Natural killer cell (primary cell): ENCODE data around the gene BLOC1S4. TPM values are rescaled to one million over a fixed set of nuclear protein-coding genes. Genes with fewer than 3 reads are reported as not detected.
"Not testable (repeated sequence)": the region's sequence is repeated elsewhere in the genome, so short reads cannot be mapped to it uniquely, and the experiment has no call there.

Source experiments
- ATAC-seq, 3 donors: fragments of 150-1000 bp in 2 of 3; fragments of 200-7000 bp in 1 of 3; cut with Tn5 transposase; 1 replicate in 1 of 3; 2 replicates in 2 of 3; pipeline ENCODE4 v1.10.0; 2021; ENCODE audit warnings: mild to moderate bottlenecking in 2 of 3, moderate library complexity in 2 of 3
- DNase-seq, 2 donors: peaks; one replicate each; pipeline versions ENCODE4 v3.0.0 to v3.0.0-alpha.2; 2013 to 2021; ENCODE audit warnings: mixed read lengths in 1 of 2
- H3K27ac ChIP-seq: one replicate; pipeline ENCODE4 v1.5.1; 2013; ENCODE audit warnings: mild to moderate bottlenecking, low read length
- H3K27me3 ChIP-seq: one replicate; pipeline ENCODE4 v1.6.1; 2013; ENCODE audit warnings: low read length; ENCODE audit not compliant: control insufficient read depth, insufficient read depth
- H3K36me3 ChIP-seq: one replicate; pipeline ENCODE4 v1.6.1; 2013; ENCODE audit warnings: low read length; ENCODE audit not compliant: control insufficient read depth, insufficient read depth
- H3K4me1 ChIP-seq: one replicate; pipeline ENCODE4 v1.6.1; 2013; ENCODE audit warnings: low read length; ENCODE audit not compliant: control insufficient read depth, insufficient read depth
- H3K4me3 ChIP-seq: one replicate; pipeline ENCODE4 v1.5.1; 2013; ENCODE audit warnings: low read length
- H3K9me3 ChIP-seq: one replicate; pipeline ENCODE4 v1.6.1; 2013; ENCODE audit warnings: low read length; ENCODE audit not compliant: control insufficient read depth, insufficient read depth
- H3K27ac Mint-ChIP-seq, 2 donors: one replicate each; pipeline ENCODE4 v1.8.0; 2022; ENCODE audit warnings: mild to moderate bottlenecking in 2 of 2, mixed read lengths in 2 of 2, moderate library complexity in 1 of 2
- H3K27me3 Mint-ChIP-seq, 2 donors: one replicate each; pipeline ENCODE4 v1.8.0; 2022; ENCODE audit warnings: low read depth in 2 of 2, mixed read lengths in 2 of 2
- H3K36me3 Mint-ChIP-seq: one replicate; pipeline ENCODE4 v1.8.0; 2022; ENCODE audit warnings: mixed read lengths
- H3K4me1 Mint-ChIP-seq, 2 donors: one replicate each; pipeline ENCODE4 v1.8.0; 2022; ENCODE audit warnings: mixed read lengths in 2 of 2
- H3K4me3 Mint-ChIP-seq: one replicate; pipeline ENCODE4 v1.8.0; 2022; ENCODE audit warnings: mild to moderate bottlenecking, moderate library complexity, mixed read lengths
- H3K9me3 Mint-ChIP-seq, 2 donors: one replicate each; pipeline ENCODE4 v1.8.0; 2022; ENCODE audit warnings: mixed read lengths in 2 of 2
- WGBS: methylation state at CpG from one replicate; pipeline ENCODE4 v1.1.7; 2013; ENCODE audit warnings: missing lambda C conversion rate; ENCODE audit not compliant: insufficient coverage; 5-methylcytosine and 5-hydroxymethylcytosine counted together
- intact Hi-C: fragments of 100-400 bp; cut with micrococcal nuclease; formaldehyde crosslinking; loops from one replicate; pipeline ENCODE4 v1.14.2; 2022
- total RNA-seq, 4 donors: library from RNA; stranded (reverse); fragments of 120-200 nt in 1 of 4; gene quantifications; one replicate each; pipeline versions ENCODE4 v1.2.3 to v1.2.4, GENCODE V29; 2013 to 2022
- TF ChIP-seq, protein P1 (sequence below): fragments of 200-600 bp; IDR thresholded peaks from one replicate; pipeline ENCODE4 v1.8.0; 2022; ENCODE audit warnings: antibody characterized with exemption

BLOC1S4 gene
- total RNA-seq, 3 donors from 2014 or later (not counting 1 experiment from before 2014, with no cell fraction given): 18.9 to 20.1 (median 20.0) TPM

DNA sequence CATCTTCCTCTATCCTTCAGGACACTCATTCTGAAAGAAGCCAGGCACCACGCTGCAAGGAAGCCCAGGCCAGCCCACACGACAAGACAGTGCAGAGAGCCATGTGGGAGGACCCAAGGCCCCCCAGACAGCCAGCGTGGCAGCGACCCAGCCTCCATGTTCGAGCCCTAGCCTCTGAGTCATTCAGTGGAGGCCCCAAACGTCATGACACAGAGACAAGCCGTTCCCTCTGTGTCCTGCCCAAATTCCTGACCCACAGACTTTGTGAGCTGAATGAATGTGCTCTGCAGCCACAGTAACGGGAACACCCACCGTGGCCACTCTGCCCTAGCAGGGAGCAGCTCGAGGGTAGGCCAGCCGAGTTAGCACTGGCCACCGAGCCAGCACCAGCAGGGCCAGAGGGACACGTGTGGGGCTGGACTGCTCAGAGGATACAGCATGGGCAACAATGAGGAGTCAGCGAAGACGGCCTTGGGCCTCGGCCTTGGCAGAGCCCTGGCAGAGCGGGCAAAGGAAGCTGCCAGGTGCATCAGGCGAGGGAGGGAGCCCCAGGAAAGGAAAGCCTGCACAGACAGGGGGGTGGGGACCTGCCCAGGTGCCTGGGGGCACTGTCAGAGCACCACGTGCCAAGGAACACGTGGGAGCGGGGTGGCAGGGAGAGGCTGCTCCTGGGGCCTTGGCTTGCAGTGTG, 8.6 kb downstream of the BLOC1S4 start:
- no peak overlapping the region for H3K27ac ChIP-seq
- Mint-ChIP-seq H3K36me3 (no peaks in the 10 kb centered on the region), H3K4me1 (peaks cover 5 to 11% of the 10 kb centered on the region in 2 donors), H3K4me3 (no peak overlapping the region), H3K27me3 (no peaks in the 10 kb centered on the region), H3K9me3 (no peaks in the 10 kb centered on the region), H3K27ac (no peak overlapping the region)
- TF ChIP-seq, protein P1, sequence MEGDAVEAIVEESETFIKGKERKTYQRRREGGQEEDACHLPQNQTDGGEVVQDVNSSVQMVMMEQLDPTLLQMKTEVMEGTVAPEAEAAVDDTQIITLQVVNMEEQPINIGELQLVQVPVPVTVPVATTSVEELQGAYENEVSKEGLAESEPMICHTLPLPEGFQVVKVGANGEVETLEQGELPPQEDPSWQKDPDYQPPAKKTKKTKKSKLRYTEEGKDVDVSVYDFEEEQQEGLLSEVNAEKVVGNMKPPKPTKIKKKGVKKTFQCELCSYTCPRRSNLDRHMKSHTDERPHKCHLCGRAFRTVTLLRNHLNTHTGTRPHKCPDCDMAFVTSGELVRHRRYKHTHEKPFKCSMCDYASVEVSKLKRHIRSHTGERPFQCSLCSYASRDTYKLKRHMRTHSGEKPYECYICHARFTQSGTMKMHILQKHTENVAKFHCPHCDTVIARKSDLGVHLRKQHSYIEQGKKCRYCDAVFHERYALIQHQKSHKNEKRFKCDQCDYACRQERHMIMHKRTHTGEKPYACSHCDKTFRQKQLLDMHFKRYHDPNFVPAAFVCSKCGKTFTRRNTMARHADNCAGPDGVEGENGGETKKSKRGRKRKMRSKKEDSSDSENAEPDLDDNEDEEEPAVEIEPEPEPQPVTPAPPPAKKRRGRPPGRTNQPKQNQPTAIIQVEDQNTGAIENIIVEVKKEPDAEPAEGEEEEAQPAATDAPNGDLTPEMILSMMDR: no peak
- no peaks in the 10 kb centered on the region for H3K27me3 ChIP-seq
- no peaks in the 10 kb centered on the region for H3K36me3 ChIP-seq
- no peak for ATAC-seq
- H3K4me3 ChIP-seq: no peak overlapping the region
- intact Hi-C loops: no loop called here
- no peaks in the 10 kb centered on the region for H3K9me3 ChIP-seq
- DNase-seq: no peak
- 87% methylated on average over 21 of the region's 21 CpGs for WGBS
- H3K4me1 ChIP-seq: peaks cover 10% of the 10 kb centered on the region

DNA sequence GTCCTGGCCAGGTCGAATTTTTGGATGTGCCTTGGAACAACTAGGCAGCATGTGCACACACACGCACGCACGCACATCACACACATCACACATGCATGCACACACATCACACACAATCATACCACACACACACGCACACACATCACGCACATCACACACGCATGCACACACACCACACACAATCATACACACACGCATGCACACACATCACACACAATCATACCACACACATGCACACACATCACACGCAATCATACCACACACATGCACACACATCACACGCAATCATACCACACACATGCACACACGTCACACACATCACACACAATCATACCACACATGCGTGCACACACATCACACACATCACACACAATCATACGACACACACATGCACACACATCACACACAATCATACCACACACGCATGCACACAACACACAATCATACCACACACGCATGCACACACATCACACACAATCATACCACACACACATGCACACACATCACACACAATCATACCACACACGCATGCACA, 9.5 kb downstream of the BLOC1S4 start:
- ATAC-seq, H3K36me3 Mint-ChIP-seq, DNase-seq, H3K36me3 ChIP-seq, H3K27me3 Mint-ChIP-seq, H3K27ac Mint-ChIP-seq, H3K9me3 Mint-ChIP-seq, H3K4me3 Mint-ChIP-seq, H3K4me1 Mint-ChIP-seq, intact Hi-C loops, H3K4me3 ChIP-seq, H3K4me1 ChIP-seq, H3K9me3 ChIP-seq, H3K27me3 ChIP-seq, H3K27ac ChIP-seq: not testable (repeated sequence)
- WGBS: 93% methylated on average over 9 of the region's 16 CpGs

DNA sequence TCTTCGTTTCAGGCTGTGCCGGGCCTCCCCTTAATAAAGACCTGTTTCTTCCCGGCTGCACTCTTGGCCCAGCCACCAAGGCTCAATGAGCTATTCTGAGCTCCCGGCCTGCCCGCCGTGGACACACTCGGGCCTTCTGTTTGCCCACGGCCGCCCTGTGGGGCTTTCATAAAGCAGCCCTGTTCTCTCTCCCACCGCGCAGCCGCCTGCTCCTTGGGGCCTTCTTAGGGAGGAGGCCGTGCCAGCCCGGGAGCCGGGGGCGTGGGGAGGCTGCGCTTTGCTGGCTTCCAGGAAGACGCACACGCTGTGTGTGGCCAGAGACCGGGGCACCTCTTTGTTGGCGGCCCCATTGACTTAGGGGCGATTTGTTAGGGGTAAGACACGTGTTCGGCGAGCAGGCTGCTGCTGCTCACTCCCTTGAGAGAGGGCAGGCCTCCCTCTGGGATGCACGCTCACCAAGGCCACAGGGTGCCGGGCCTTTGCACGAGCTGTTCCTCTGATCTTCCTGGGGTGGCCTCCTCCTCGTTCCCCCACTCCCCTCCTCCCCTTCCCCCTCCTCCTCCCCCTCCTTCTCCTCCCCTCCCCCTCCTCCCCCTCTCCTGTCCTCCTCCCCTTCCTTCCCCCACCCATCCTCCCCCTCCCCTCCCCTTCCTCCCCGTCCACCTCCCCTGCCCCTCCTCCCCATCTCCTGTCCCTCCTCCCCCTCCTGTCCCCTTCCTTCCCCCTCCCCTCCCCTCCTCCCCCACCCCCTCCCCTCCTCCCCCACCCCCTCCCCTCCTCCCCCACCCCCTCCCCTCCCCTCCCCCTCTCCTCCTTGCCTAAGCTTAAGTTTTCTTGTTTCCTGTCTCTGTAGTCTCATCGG, 11.3 kb downstream of the BLOC1S4 start:
- H3K4me3 ChIP-seq: no peak overlapping the region
- no peaks in the 10 kb centered on the region for H3K27me3 ChIP-seq
- no peak overlapping the region for H3K4me3 Mint-ChIP-seq
- H3K36me3 ChIP-seq: no peaks in the 10 kb centered on the region
- intact Hi-C loops: no loop called here
- DNase-seq (no peak), ATAC-seq (no peak)
- no peak overlapping the region for H3K27ac Mint-ChIP-seq
- H3K27me3 Mint-ChIP-seq: no peaks in the 10 kb centered on the region
- no peak overlapping the region for H3K27ac ChIP-seq
- TF ChIP-seq, protein P1: no peak
- 88% methylated on average over 29 of the region's 31 CpGs for WGBS
- no peaks in the 10 kb centered on the region for H3K9me3 Mint-ChIP-seq
- no peaks in the 10 kb centered on the region for H3K36me3 Mint-ChIP-seq
- no peaks in the 10 kb centered on the region for H3K4me1 ChIP-seq
- H3K4me1 Mint-ChIP-seq: peaks cover 0 to 4% of the 10 kb centered on the region in 2 donors
- H3K9me3 ChIP-seq: no peaks in the 10 kb centered on the region

DNA sequence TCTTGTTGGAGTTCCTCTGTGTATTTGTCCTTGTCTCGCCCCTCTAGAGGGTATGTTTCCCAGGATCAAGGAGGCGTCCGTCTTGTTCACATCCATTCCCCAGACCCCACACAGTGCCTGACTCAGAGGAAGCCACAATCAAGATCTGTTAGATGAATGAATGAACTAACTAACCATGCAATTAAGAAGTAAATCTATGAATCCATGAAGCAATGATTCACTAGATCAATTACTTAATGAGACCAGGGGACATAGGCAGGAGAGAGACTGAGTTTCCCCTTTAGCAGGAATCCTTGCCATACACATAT, 11.9 kb downstream of the BLOC1S4 start:
- Mint-ChIP-seq H3K27ac (no peak overlapping the region), H3K4me3 (no peak overlapping the region), H3K4me1 (peaks cover 0 to 4% of the 10 kb centered on the region in 2 donors), H3K36me3 (no peaks in the 10 kb centered on the region), H3K9me3 (no peaks in the 10 kb centered on the region), H3K27me3 (no peaks in the 10 kb centered on the region)
- intact Hi-C loops: no loop called here
- no peaks in the 10 kb centered on the region for H3K4me1 ChIP-seq
- TF ChIP-seq, protein P1: no peak
- H3K36me3 ChIP-seq: no peaks in the 10 kb centered on the region
- H3K9me3 ChIP-seq: no peaks in the 10 kb centered on the region
- DNase-seq: no peak
- WGBS: no CpG with 5 or more reads among the region's 3 CpGs
- H3K4me3 ChIP-seq: no peak overlapping the region
- H3K27ac ChIP-seq: no peak overlapping the region
- no peaks in the 10 kb centered on the region for H3K27me3 ChIP-seq
- ATAC-seq: no peak
